Parathyroid adenoma (tissue), 2 donors: ENCODE data around the gene SCARB1.
A peak's percentile ranks its signal among the peaks of the same experiment; 100 is the strongest.

ENCODE experiments used
- H2AFZ ChIP-seq: fragments of 300-600 bp; sonication (generic); one replicate; pipeline ENCODE4 v1.7.0; 2017; ENCODE audit warnings: antibody characterized with exemption, mild to moderate bottlenecking
- H3K27ac ChIP-seq: fragments of 300-600 bp; sonication (generic); one replicate; pipeline ENCODE4 v1.7.0; 2017
- H3K27me3 ChIP-seq: fragments of 300-600 bp; sonication (generic); one replicate; pipeline ENCODE4 v1.7.0; 2017; ENCODE audit warnings: low read length; ENCODE audit not compliant: control insufficient read depth, insufficient read depth
- H3K36me3 ChIP-seq: fragments of 300-600 bp; sonication (generic); one replicate; pipeline ENCODE4 v1.7.0; 2017; ENCODE audit warnings: low read length; ENCODE audit not compliant: control insufficient read depth, insufficient read depth
- H3K4me1 ChIP-seq: fragments of 300-600 bp; sonication (generic); one replicate; pipeline ENCODE4 v1.7.0; 2017; ENCODE audit warnings: control low read depth
- H3K4me2 ChIP-seq: fragments of 300-600 bp; sonication (generic); one replicate; pipeline ENCODE4 v1.7.0; 2017; ENCODE audit warnings: low read length
- H3K4me3 ChIP-seq: fragments of 300-600 bp; sonication (generic); one replicate; pipeline ENCODE4 v1.7.0; 2017; ENCODE audit warnings: low read depth, low read length
- H3K79me2 ChIP-seq: fragments of 300-600 bp; sonication (generic); one replicate; pipeline ENCODE4 v1.7.0; 2017; ENCODE audit warnings: control low read depth
- H3K9ac ChIP-seq: fragments of 300-600 bp; sonication (generic); one replicate; pipeline ENCODE4 v1.7.0; 2017; ENCODE audit warnings: mild to moderate bottlenecking
- H3K9me3 ChIP-seq: fragments of 300-600 bp; sonication (generic); one replicate; pipeline ENCODE4 v1.7.0; 2017; ENCODE audit warnings: low read length; ENCODE audit not compliant: control insufficient read depth
- TF ChIP-seq, protein P1 (sequence below): fragments of 300-600 bp; sonication (generic); IDR thresholded peaks from one replicate; pipeline ENCODE4 v1.7.0; 2017; ENCODE audit warnings: antibody characterized with exemption, mild to moderate bottlenecking
- donor health status: primary hyperparathyroidism.

SCARB1 gene

DNA sequence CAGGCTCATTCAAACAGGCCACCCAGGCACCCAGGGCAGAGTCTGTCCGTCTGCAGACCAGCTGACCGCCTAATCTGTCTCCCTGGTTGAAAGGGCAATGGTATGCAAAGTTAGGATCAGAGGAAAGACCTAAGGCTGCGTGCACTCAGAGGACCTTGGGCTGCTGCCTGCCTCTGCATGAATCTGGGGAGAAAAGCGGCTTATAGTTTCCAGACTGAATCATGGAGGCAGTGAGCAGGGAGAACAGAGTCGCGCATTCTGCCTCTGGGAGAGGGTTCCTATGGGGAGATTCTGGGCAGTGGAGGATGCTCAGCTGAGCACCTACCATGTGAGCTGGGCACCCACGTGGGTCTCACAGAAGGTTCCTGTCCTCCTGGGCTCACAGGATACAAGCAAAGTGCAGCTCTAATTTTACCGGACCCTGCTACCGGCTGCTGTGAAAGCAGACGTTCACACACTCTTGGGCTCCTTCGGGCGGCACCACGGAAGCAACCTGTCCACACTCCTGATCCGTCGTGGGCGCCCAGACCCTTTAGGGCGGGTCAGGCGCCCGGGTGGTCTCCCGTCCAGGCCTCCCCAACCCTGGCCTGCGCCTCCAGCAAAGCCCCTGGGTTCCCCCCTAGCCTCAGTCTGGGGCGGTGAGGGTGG, 772 bp downstream of the SCARB1 start:
- Histone ChIP-seq H3K4me2 (peak overlapping the region; percentile 94), H3K4me3 (peak overlapping the region; percentile 64), H2AFZ (peak overlapping the region; percentile 99), H3K27ac (no peak overlapping the region), H3K79me2 (no peaks in the 10 kb centered on the region), H3K9ac (peak overlapping the region; percentile 61), H3K36me3 (no peaks in the 10 kb centered on the region), H3K27me3 (no peaks in the 10 kb centered on the region), H3K4me1 (peaks cover 8% of the 10 kb centered on the region), H3K9me3 (no peaks in the 10 kb centered on the region)
- TF ChIP-seq, protein P1, sequence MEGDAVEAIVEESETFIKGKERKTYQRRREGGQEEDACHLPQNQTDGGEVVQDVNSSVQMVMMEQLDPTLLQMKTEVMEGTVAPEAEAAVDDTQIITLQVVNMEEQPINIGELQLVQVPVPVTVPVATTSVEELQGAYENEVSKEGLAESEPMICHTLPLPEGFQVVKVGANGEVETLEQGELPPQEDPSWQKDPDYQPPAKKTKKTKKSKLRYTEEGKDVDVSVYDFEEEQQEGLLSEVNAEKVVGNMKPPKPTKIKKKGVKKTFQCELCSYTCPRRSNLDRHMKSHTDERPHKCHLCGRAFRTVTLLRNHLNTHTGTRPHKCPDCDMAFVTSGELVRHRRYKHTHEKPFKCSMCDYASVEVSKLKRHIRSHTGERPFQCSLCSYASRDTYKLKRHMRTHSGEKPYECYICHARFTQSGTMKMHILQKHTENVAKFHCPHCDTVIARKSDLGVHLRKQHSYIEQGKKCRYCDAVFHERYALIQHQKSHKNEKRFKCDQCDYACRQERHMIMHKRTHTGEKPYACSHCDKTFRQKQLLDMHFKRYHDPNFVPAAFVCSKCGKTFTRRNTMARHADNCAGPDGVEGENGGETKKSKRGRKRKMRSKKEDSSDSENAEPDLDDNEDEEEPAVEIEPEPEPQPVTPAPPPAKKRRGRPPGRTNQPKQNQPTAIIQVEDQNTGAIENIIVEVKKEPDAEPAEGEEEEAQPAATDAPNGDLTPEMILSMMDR = no peak

- Histone ChIP-seq H3K4me3 (no peak overlapping the region), H3K79me2 (no peaks in the 10 kb centered on the region), H2AFZ (peak overlapping the region; percentile 99), H3K27ac (no peak overlapping the region), H3K36me3 (no peaks in the 10 kb centered on the region), H3K4me2 (no peak overlapping the region), H3K4me1 (peaks cover 8% of the 10 kb centered on the region), H3K27me3 (no peaks in the 10 kb centered on the region), H3K9ac (no peak overlapping the region), H3K9me3 (no peaks in the 10 kb centered on the region)
- TF ChIP-seq, protein P1 = no peak
These were observed 1.6 kb downstream of the SCARB1 start for GRCh38 chr12:124861898-124862676.

DNA sequence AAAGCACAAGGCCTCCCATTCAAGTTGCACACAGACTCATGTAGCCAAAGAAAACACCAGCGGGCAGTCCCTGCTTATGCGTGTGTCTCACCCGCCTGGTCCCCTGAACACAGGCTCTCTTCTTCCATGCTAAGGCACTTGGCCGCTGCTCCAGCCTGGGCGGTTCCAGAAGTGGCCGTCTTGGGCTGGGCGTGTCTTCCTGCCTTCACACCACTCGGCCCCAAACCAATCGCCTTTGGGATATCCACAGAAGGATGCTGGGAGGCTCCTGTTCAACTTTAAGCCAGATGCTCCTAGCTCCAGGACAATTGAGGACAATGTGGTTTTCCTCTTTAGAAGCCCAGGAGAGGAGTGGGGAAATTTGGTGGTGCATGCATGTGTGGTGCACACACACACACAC, 2.2 kb downstream of the SCARB1 start:
- TF ChIP-seq, protein P1 = no peak
- Histone ChIP-seq H3K27me3 (no peaks in the 10 kb centered on the region), H3K4me2 (no peak overlapping the region), H3K27ac (no peak overlapping the region), H3K9ac (no peak overlapping the region), H2AFZ (no peak overlapping the region), H3K4me3 (no peak overlapping the region), H3K9me3 (no peaks in the 10 kb centered on the region), H3K36me3 (no peaks in the 10 kb centered on the region), H3K79me2 (no peaks in the 10 kb centered on the region), H3K4me1 (peaks cover 8% of the 10 kb centered on the region)

DNA sequence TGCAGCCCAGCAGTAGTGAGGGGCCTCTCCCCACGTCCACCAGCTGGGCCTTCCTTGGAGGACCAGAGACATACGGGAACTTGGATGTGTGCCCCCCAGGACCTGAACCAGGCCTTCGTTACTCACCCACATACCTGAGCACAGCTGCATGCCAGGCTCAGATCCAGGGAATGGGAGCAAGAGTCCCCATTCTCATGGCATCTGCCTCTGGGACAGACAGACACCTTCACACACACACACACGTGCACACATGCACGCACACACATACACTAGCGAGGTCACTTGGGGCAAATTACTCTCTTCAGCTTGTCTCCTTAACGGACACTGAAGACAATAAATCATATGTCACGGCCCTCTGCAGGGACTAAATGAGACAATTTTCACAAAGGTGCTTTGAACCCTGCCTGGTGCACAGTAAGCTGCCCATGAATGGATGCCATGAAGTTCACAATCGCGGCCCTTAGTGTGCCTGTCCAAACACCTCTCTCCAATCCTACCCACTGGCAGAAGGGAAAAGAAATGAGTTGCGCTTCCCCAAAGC, 5.7 kb downstream of the SCARB1 start:
- Histone ChIP-seq H3K4me1 (peaks cover 2% of the 10 kb centered on the region), H3K9me3 (no peaks in the 10 kb centered on the region), H3K4me3 (no peak overlapping the region), H3K9ac (no peak overlapping the region), H2AFZ (no peak overlapping the region), H3K27ac (no peak overlapping the region), H3K27me3 (no peaks in the 10 kb centered on the region), H3K36me3 (no peaks in the 10 kb centered on the region), H3K79me2 (no peaks in the 10 kb centered on the region), H3K4me2 (no peak overlapping the region)
- TF ChIP-seq, protein P1 = no peak
